K562 (cell line): Measurements from ENCODE around the gene SAFB. TPM values are rescaled to one million over a fixed set of nuclear protein-coding genes. Genes with fewer than 3 reads are reported as not detected.

Experiments
- ATAC-seq: fragments of 200-7000 bp; cut with Tn5 transposase; 3 replicates; pipeline ENCODE4 v1.9.1; 2020; ENCODE audit warnings: moderate library complexity
- BruUV-seq: library from RNA; stranded (reverse); fragments of 400-500 nt; replicated peaks from 2 replicates; lab custom pipeline; 2021; lab: Mats Ljungman, UMichigan
- CTCF ChIA-PET: fragments of 300-600 bp; formaldehyde crosslinking; extraction: SDS; loops from one replicate; lab custom pipeline; 2021; ENCODE audit warnings: low intra/inter-chr PET ratio; lab: Yijun Ruan, JAX
- POLR2A ChIA-PET: fragments of 300-600, 350-650 bp; sonication (Branson Sonifier 250); formaldehyde crosslinking; extraction: SDS; loops from one replicate; lab custom pipeline; 2021; ENCODE audit warnings: antibody characterized with exemption, inconsistent platforms; lab: Yijun Ruan, JAX
- DNase-seq, 4 experiments: peaks; one replicate each; pipeline versions ENCODE4 v3.0.0 to v3.0.0-alpha.2; 2011 to 2018; ENCODE audit warnings: low spot score in 3 of 4, mixed read lengths in 3 of 4; ENCODE audit errors: extremely low read depth in 1 of 4
- FAIRE-seq: peaks from 2 replicates; lab custom pipeline; 2011; peaks lifted over from hg19 to GRCh38; lab: Jason Lieb, UNC
- H2AFZ ChIP-seq: 2 replicates; pipeline ENCODE4 v1.6.0; 2011; ENCODE audit warnings: low read depth, low read length, control low read depth, inconsistent platforms
- H3K27ac ChIP-seq: fragments of 200-600 bp; 3 replicates; pipeline ENCODE4 v1.8.0; 2011; ENCODE audit warnings: low read depth, mild to moderate bottlenecking, control low read depth, inconsistent platforms, low read length, moderate library complexity, mixed read lengths; ENCODE audit errors: extremely low read depth
- H3K27me3 ChIP-seq, 2 experiments: fragments of 300-600 bp in 1 of 2; 2 replicates in 1 of 2; 3 replicates in 1 of 2; pipeline versions ENCODE4 v1.6.0 to v1.8.0; 2011; ENCODE audit warnings: inconsistent platforms in 2 of 2, low read length in 2 of 2, mild to moderate bottlenecking in 1 of 2, mixed read lengths in 1 of 2, moderate library complexity in 1 of 2; ENCODE audit not compliant: control insufficient read depth in 2 of 2, insufficient read depth in 2 of 2
- H3K36me3 ChIP-seq: fragments of 300-600 bp; 3 replicates; pipeline ENCODE4 v1.8.0; 2011; ENCODE audit warnings: mild to moderate bottlenecking, low read length, inconsistent platforms; ENCODE audit not compliant: control insufficient read depth, insufficient read depth
- H3K4me1 ChIP-seq, 2 experiments: fragments of 200-600 bp in 1 of 2; replicated peaks in 1 of 2; 2 replicates in 1 of 2; 3 replicates in 1 of 2; pipeline versions ENCODE4 v1.5.1 to v1.8.0; 2011; ENCODE audit warnings: inconsistent platforms in 2 of 2, low read length in 2 of 2, mild to moderate bottlenecking in 1 of 2, mixed read lengths in 1 of 2, moderate library complexity in 1 of 2; ENCODE audit not compliant: control insufficient read depth in 2 of 2, insufficient read depth in 2 of 2
- H3K4me2 ChIP-seq: 2 replicates; pipeline ENCODE4 v1.6.1; 2011; ENCODE audit warnings: low read length, control low read depth, inconsistent platforms, mixed read lengths; ENCODE audit not compliant: insufficient read depth
- H3K4me3 ChIP-seq: fragments of 200-600 bp; sonication (generic), shearing (Covaris generic); 2 replicates; pipeline ENCODE4 v1.5.1; 2016; ENCODE audit warnings: control low read depth, inconsistent platforms
- H3K79me2 ChIP-seq: fragments of 200-600 bp; 3 replicates; pipeline ENCODE4 v1.8.0; 2011; ENCODE audit warnings: low read length, inconsistent platforms; ENCODE audit not compliant: control insufficient read depth, insufficient read depth
- H3K9ac ChIP-seq, 2 experiments: 2 replicates each; pipeline versions ENCODE4 v1.6.0 to v1.6.1; 2011; ENCODE audit warnings: low read depth in 2 of 2, low read length in 2 of 2, control low read depth in 1 of 2, inconsistent platforms in 1 of 2, mild to moderate bottlenecking in 1 of 2, mixed read lengths in 1 of 2; ENCODE audit not compliant: insufficient read depth in 1 of 2
- H3K9me1 ChIP-seq: one replicate; pipeline ENCODE4 v1.6.0; 2011; ENCODE audit warnings: inconsistent platforms, mild to moderate bottlenecking, low read length, moderate library complexity; ENCODE audit not compliant: control insufficient read depth, insufficient read depth
- H3K9me3 ChIP-seq: replicated peaks from 2 replicates; pipeline ENCODE4 v1.5.1; 2011; ENCODE audit warnings: low read depth, low read length, inconsistent platforms; ENCODE audit not compliant: control insufficient read depth, insufficient read depth
- H4K20me1 ChIP-seq: replicated peaks from 2 replicates; pipeline ENCODE4 v1.6.1; 2011; ENCODE audit warnings: low read length, inconsistent platforms, mixed read lengths; ENCODE audit not compliant: control insufficient read depth, insufficient read depth
- CCNT2 ChIP-seq: IDR thresholded peaks from 2 replicates; pipeline ENCODE4 v1.6.1; 2011; ENCODE audit warnings: borderline replicate concordance, low read depth, mild to moderate bottlenecking, moderate library complexity, mixed read lengths, low read length; ENCODE audit not compliant: insufficient read length; ENCODE audit errors: extremely low read depth
- CHCHD3 ChIP-seq: fragments of 250-450 bp; sonication (Bioruptor Pico); IDR thresholded peaks from 2 replicates; pipeline ENCODE4 v2.1.2; 2022; ENCODE audit warnings: mild to moderate bottlenecking
- EHMT2 ChIP-seq: fragments of 450-650 bp; IDR thresholded peaks from 2 replicates; pipeline ENCODE4 v1.6.1; 2018; ENCODE audit warnings: antibody characterized with exemption
- GATAD2A ChIP-seq: fragments of 450-650 bp; IDR thresholded peaks from 2 replicates; pipeline ENCODE4 v1.6.1; 2017
- HSF4 ChIP-seq: fragments of 250-450 bp; sonication (Bioruptor Pico); IDR thresholded peaks from 2 replicates; pipeline ENCODE4 v2.1.2; 2022; ENCODE audit warnings: mild to moderate bottlenecking, moderate library complexity, borderline replicate concordance
- NFIC ChIP-seq: fragments of 450-650 bp; IDR thresholded peaks from 2 replicates; pipeline ENCODE4 v1.6.1; 2017; ENCODE audit warnings: mild to moderate bottlenecking, inconsistent platforms
- PPARD ChIP-seq: fragments of 250-450 bp; sonication (Bioruptor Pico); IDR thresholded peaks from 2 replicates; pipeline ENCODE4 v1.8.0; 2022; ENCODE audit warnings: inconsistent platforms, mild to moderate bottlenecking, moderate library complexity
- TEAD1 ChIP-seq, 2 experiments: fragments of 450-650 bp in 1 of 2; sonication (generic) in 1 of 2; formaldehyde crosslinking; IDR thresholded peaks; 2 replicates each; pipeline versions ENCODE4 v1.4.0 to v1.8.0; 2020 to 2022; ENCODE audit warnings: mild to moderate bottlenecking in 2 of 2, missing genetic modification reagents in 1 of 2
- ZKSCAN3 ChIP-seq: fragments of 250-450 bp; sonication (Bioruptor Pico); IDR thresholded peaks from 2 replicates; pipeline ENCODE4 v1.4.0; 2020
- ZNF3 ChIP-seq: fragments of 250-450 bp; sonication (Bioruptor Pico); IDR thresholded peaks from 2 replicates; pipeline ENCODE4 v1.5.0; 2021; ENCODE audit warnings: mild to moderate bottlenecking, moderate library complexity
- WGBS: fragments of 100-300 bp; shearing (Covaris generic); methylation state at CpG from one replicate; pipeline ENCODE4 v1.1.6; 2016; ENCODE audit warnings: low coverage, mixed read lengths; ENCODE audit not compliant: insufficient coverage; ENCODE audit errors: missing lambda C conversion rate; 5-methylcytosine and 5-hydroxymethylcytosine counted together
- in situ Hi-C: fragments of 300-500 bp; cut with MboI; formaldehyde crosslinking; loops from 4 replicates; pipeline ENCODE4 v1.15.0; 2018; ENCODE audit warnings: inconsistent platforms, mixed read lengths
- intact Hi-C: fragments of 100-400 bp; cut with micrococcal nuclease; formaldehyde crosslinking; loops from 2 replicates; pipeline ENCODE4 v1.14.2; 2022
- polyA plus RNA-seq, 8 experiments: library from polyadenylated mRNA; depleted of rRNA in 4 of 8; stranded (reverse) in 5 of 8; unstranded in 3 of 8; fragments of >200 nt; fragmentation: Nextera tagmentation in 2 of 8; fragmentation: Illumina TruSeq in 1 of 8; extraction: Ambion mirVana in 2 of 8; extraction: Trizol in 1 of 8; gene quantifications; 2 replicates each; pipeline versions ENCODE4 v1.2.1 to v1.2.3, GENCODE V29; 2011 to 2014; ENCODE audit warnings: inconsistent platforms in 1 of 8, missing spikeins in 1 of 8
- total RNA-seq, 7 experiments: library from RNA; depleted of rRNA in 6 of 7; stranded (reverse); fragments of >200 nt in 6 of 7; fragmentation: Illumina TruSeq in 2 of 7; extraction: Trizol in 2 of 7; gene quantifications; 2 replicates each; pipeline versions ENCODE4 v1.2.1 to v1.2.3, GENCODE V29; 2011 to 2021; ENCODE audit warnings: low replicate concordance in 1 of 7
- TF ChIP-seq, protein P1 (sequence below): fragments of 250-450 bp; sonication (Bioruptor Pico); IDR thresholded peaks from 2 replicates; pipeline ENCODE4 v1.8.0; 2022; ENCODE audit warnings: inconsistent platforms
- TF ChIP-seq, protein P2 (sequence below): IDR thresholded peaks from 3 replicates; pipeline ENCODE4 v1.6.1; 2011; ENCODE audit warnings: borderline replicate concordance, mild to moderate bottlenecking; ENCODE audit not compliant: insufficient read length, insufficient read depth

The SAFB gene
- total and polyA plus RNA-seq, 9 of the 15 experiments (the other 6 are each of a cell fraction or from before 2014, with no cell fraction given), result 1.1 to 151 (median 83.1) TPM

DNA sequence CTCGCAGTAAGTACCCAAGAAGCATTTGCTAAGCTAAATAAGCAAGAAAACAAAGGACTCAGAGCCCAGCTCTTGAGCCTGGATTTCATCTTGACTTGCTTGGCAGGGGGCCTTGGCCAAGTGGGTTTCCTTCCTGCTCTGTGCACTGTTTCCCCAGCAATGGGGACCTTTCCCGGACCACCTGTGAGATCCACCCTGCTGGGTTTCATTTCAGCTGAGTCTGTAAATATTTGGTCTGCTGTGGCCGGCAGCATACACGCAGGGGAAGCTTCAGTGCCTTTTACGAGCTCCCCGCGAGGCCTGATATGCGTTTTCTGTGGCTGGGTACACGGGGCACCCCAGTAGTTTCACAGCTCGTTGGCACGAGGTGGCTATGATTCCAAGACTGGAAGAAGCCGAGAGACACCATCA is 42.7 kb upstream of the SAFB start:
- Histone ChIP-seq H3K27me3 (no peaks in the 10 kb centered on the region), H2AFZ (no peak overlapping the region), H3K4me1 (peaks cover under 1 to 14% of the 10 kb centered on the region in 2 experiments; a peak in 4 of 5 replicates), H3K36me3 (peaks cover 25% of the 10 kb centered on the region; the same call in 1 of the 3 replicates), H3K9me1 (no peaks in the 10 kb centered on the region), H3K9me3 (no peaks in the 10 kb centered on the region), H3K27ac (no peak overlapping the region), H3K9ac (no peak overlapping the region), H3K79me2 (no peaks in the 10 kb centered on the region), H3K4me3 (no peak overlapping the region), H3K4me2 (no peak overlapping the region), H4K20me1 (no peaks in the 10 kb centered on the region)
- ATAC-seq (no peak), DNase-seq (no peak), FAIRE-seq (no peak)
- in situ Hi-C loops, result no loop called here
- intact Hi-C loops, result no loop called here
- 68% methylated on average over 12 of the region's 12 CpGs for WGBS
- CTCF ChIA-PET, result no interaction called here
- TF ChIP-seq, protein P1, sequence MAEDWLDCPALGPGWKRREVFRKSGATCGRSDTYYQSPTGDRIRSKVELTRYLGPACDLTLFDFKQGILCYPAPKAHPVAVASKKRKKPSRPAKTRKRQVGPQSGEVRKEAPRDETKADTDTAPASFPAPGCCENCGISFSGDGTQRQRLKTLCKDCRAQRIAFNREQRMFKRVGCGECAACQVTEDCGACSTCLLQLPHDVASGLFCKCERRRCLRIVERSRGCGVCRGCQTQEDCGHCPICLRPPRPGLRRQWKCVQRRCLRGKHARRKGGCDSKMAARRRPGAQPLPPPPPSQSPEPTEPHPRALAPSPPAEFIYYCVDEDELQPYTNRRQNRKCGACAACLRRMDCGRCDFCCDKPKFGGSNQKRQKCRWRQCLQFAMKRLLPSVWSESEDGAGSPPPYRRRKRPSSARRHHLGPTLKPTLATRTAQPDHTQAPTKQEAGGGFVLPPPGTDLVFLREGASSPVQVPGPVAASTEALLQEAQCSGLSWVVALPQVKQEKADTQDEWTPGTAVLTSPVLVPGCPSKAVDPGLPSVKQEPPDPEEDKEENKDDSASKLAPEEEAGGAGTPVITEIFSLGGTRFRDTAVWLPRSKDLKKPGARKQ, result no peak
- no peak for TF ChIP-seq NFIC
- TF ChIP-seq CCNT2, result no peak
- no peak for TF ChIP-seq PPARD (CRISPR knock-in tag)
- TF ChIP-seq ZKSCAN3 (CRISPR knock-in tag), result no peak
- no peak for TF ChIP-seq EHMT2
- no peak for TF ChIP-seq TEAD1 (CRISPR knock-in tag; IDR thresholded peaks at IDR 0.05)
- TF ChIP-seq, protein P2, sequence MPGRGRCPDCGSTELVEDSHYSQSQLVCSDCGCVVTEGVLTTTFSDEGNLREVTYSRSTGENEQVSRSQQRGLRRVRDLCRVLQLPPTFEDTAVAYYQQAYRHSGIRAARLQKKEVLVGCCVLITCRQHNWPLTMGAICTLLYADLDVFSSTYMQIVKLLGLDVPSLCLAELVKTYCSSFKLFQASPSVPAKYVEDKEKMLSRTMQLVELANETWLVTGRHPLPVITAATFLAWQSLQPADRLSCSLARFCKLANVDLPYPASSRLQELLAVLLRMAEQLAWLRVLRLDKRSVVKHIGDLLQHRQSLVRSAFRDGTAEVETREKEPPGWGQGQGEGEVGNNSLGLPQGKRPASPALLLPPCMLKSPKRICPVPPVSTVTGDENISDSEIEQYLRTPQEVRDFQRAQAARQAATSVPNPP, result no peak
- no peak for TF ChIP-seq CHCHD3 (CRISPR knock-in tag)
- TF ChIP-seq HSF4 (CRISPR knock-in tag), result no peak
- TF ChIP-seq ZNF3, result no peak
- TF ChIP-seq GATAD2A, result no peak
- POLR2A ChIA-PET, result interaction anchor here (1.1 to 1.4 kb wide), 2 partner anchors 34 to 43 kb away, joined by 3 read pairs; partner anchors contain the start of genes SAFB and SAFB2
- no TSS peak for BruUV-seq
